GM20000 (cell line): ENCODE results near the gene BAZ1B.
"Not testable (repeated sequence)": the region's sequence is repeated elsewhere in the genome, so short reads cannot be mapped to it uniquely, and the experiment has no call there.

Experiments
- DNase-seq: peaks from one replicate; pipeline ENCODE4 v3.0.0; 2012; ENCODE audit warnings: low spot score
- TF ChIP-seq, protein P1 (sequence below): IDR thresholded peaks from 2 replicates; pipeline ENCODE4 v1.5.1; 2012; ENCODE audit warnings: mild to moderate bottlenecking, control low read depth; ENCODE audit errors: extremely low read depth, missing control alignments

BAZ1B gene, protein sequence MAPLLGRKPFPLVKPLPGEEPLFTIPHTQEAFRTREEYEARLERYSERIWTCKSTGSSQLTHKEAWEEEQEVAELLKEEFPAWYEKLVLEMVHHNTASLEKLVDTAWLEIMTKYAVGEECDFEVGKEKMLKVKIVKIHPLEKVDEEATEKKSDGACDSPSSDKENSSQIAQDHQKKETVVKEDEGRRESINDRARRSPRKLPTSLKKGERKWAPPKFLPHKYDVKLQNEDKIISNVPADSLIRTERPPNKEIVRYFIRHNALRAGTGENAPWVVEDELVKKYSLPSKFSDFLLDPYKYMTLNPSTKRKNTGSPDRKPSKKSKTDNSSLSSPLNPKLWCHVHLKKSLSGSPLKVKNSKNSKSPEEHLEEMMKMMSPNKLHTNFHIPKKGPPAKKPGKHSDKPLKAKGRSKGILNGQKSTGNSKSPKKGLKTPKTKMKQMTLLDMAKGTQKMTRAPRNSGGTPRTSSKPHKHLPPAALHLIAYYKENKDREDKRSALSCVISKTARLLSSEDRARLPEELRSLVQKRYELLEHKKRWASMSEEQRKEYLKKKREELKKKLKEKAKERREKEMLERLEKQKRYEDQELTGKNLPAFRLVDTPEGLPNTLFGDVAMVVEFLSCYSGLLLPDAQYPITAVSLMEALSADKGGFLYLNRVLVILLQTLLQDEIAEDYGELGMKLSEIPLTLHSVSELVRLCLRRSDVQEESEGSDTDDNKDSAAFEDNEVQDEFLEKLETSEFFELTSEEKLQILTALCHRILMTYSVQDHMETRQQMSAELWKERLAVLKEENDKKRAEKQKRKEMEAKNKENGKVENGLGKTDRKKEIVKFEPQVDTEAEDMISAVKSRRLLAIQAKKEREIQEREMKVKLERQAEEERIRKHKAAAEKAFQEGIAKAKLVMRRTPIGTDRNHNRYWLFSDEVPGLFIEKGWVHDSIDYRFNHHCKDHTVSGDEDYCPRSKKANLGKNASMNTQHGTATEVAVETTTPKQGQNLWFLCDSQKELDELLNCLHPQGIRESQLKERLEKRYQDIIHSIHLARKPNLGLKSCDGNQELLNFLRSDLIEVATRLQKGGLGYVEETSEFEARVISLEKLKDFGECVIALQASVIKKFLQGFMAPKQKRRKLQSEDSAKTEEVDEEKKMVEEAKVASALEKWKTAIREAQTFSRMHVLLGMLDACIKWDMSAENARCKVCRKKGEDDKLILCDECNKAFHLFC (N-terminal part only)

GRCh38 chr7:73522105-73522872, at the start of gene BAZ1B:
Gene BAZ1B (minus strand): TSS chr7:73522293. CDS start chr7:73521933, 360 bp downstream.
- peak; percentile 99 for DNase-seq
- TF ChIP-seq, protein P1, sequence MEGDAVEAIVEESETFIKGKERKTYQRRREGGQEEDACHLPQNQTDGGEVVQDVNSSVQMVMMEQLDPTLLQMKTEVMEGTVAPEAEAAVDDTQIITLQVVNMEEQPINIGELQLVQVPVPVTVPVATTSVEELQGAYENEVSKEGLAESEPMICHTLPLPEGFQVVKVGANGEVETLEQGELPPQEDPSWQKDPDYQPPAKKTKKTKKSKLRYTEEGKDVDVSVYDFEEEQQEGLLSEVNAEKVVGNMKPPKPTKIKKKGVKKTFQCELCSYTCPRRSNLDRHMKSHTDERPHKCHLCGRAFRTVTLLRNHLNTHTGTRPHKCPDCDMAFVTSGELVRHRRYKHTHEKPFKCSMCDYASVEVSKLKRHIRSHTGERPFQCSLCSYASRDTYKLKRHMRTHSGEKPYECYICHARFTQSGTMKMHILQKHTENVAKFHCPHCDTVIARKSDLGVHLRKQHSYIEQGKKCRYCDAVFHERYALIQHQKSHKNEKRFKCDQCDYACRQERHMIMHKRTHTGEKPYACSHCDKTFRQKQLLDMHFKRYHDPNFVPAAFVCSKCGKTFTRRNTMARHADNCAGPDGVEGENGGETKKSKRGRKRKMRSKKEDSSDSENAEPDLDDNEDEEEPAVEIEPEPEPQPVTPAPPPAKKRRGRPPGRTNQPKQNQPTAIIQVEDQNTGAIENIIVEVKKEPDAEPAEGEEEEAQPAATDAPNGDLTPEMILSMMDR: no peak

- TF ChIP-seq, protein P1: no peak
- no peak for DNase-seq
Observed at GRCh38 chr7:73570977-73571376, 48.9 kb upstream of the BAZ1B start.

GRCh38 chr7:73570521-73570920, 48.4 kb upstream of the BAZ1B start:
- TF ChIP-seq, protein P1: no peak
- DNase-seq: no peak

DNA sequence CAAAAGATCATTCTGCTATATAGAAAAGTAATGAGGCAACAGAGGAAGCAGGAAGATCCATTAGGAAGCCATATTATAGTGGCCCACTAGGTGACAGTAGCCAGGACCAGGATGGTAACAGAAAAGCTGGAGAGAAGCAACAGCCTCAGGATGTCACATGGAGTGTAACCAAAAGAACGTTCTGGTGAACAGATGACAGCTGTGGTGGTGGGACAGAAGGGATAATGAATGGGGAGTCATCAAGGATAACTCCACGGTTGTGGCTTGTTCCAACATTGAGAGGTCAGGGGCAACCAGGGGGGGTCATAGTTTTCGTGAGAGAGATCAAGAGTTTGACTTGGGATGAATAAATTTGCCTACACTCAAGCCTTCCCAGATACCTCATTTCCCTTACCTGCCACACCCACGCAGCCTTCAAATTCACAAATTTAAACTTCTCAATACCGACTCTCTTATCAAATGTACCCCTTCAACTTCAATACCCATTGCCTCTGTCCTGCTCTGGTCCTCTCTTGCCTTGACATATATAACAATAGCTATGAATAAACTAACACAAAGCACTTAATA, 47.0 kb upstream of the BAZ1B start:
- TF ChIP-seq, protein P1: no peak
- no peak for DNase-seq

- no peak for DNase-seq
- TF ChIP-seq, protein P1: no peak
Observed at GRCh38 chr7:73567846-73568685, 46.0 kb upstream of the BAZ1B start.

GRCh38 chr7:73567140-73567539, 45.0 kb upstream of the BAZ1B start:
- DNase-seq: no peak
- TF ChIP-seq, protein P1: no peak

GRCh38 chr7:73566431-73566830, 44.3 kb upstream of the BAZ1B start:
- not testable (repeated sequence) for DNase-seq
